Measurements from ENCODE around the gene DSG2. TPM values are rescaled to one million over a fixed set of nuclear protein-coding genes. Genes with fewer than 3 reads are reported as not detected.

DSG2 gene
- polyA plus RNA-seq, 3 donors = not detected

DNA sequence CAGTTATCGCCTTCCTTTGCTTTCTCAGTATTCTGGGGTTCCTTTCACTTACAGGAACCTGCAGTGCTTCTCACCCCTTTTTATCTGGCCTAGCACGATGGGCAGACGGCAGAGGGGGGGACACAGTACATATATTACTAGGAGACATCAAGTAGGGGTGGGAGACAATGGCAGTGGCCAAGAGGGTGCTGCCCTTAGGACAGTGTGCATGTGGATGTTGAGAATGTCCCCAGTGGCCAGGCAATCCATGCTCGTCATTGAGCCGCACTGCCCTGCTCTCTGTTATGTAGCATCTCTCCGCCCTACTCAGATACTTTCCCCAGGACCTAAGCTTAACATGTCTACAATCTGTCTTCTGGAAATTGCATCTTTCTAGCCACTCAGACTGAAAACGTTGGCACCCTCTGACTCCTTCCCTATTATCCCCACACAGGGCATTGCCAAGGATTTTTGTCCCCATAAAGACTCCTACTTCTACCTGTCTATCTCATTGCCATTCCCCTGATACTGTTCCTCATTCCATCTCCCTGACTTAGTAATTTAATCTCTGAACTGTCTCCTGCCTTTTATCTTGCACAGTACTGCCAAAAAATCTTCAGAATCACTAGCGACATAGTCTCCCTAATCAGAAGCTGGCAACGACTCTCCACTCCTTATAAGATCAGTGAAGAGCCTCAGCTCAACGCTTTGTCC lies 6.6 kb downstream of the DSG2 start:
- peaks cover 5 to 7% of the 10 kb centered on the region in 2 donors for H3K27me3 ChIP-seq (ENCODE audit: control insufficient read depth in 2 of 2, insufficient read depth in 2 of 2, low read length in 2 of 2)
- no peak overlapping the region for H3K4me3 ChIP-seq (replicated peaks in 1 of 3; ENCODE audit: low read depth in 2 of 3, low read length in 3 of 3)
- H3K27ac ChIP-seq (ENCODE audit: low read depth in 1 of 2, low read length in 2 of 2) = no peak overlapping the region
- H3K27me3 Mint-ChIP-seq (ENCODE audit: low read depth in 3 of 3) = peaks cover under 1 to 6% (median 2%) of the 10 kb centered on the region in 3 donors
- TF ChIP-seq, protein P1, sequence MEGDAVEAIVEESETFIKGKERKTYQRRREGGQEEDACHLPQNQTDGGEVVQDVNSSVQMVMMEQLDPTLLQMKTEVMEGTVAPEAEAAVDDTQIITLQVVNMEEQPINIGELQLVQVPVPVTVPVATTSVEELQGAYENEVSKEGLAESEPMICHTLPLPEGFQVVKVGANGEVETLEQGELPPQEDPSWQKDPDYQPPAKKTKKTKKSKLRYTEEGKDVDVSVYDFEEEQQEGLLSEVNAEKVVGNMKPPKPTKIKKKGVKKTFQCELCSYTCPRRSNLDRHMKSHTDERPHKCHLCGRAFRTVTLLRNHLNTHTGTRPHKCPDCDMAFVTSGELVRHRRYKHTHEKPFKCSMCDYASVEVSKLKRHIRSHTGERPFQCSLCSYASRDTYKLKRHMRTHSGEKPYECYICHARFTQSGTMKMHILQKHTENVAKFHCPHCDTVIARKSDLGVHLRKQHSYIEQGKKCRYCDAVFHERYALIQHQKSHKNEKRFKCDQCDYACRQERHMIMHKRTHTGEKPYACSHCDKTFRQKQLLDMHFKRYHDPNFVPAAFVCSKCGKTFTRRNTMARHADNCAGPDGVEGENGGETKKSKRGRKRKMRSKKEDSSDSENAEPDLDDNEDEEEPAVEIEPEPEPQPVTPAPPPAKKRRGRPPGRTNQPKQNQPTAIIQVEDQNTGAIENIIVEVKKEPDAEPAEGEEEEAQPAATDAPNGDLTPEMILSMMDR (IDR thresholded peaks at IDR 0.05) = no peak
- no peak for DNase-seq
- no peak overlapping the region for H3K27ac Mint-ChIP-seq
- no peaks in the 10 kb centered on the region for H3K36me3 Mint-ChIP-seq
- 55% methylated on average over 8 of the region's 10 CpGs for WGBS (ENCODE audit: insufficient coverage)
- intact Hi-C loops (cut with micrococcal nuclease) = no loop called here
- no peaks in the 10 kb centered on the region for H3K9me3 ChIP-seq (replicated peaks in 1 of 2; ENCODE audit: control insufficient read depth in 1 of 2, insufficient read depth in 1 of 2, low read length in 2 of 2)
- H3K79me2 ChIP-seq (ENCODE audit: insufficient read depth, low read length) = no peaks in the 10 kb centered on the region
- no peak overlapping the region for H3K4me3 Mint-ChIP-seq
- no peaks in the 10 kb centered on the region for H4K20me1 ChIP-seq (ENCODE audit: insufficient read depth, low read length)
- H3K9ac ChIP-seq (ENCODE audit: insufficient read depth, low read length, poor library complexity, severe bottlenecking) = no peak overlapping the region
- no peaks in the 10 kb centered on the region for H3K4me1 ChIP-seq (ENCODE audit: control insufficient read depth in 1 of 2, insufficient read depth in 2 of 2, low read length in 2 of 2)
- H2AFZ ChIP-seq (ENCODE audit: insufficient read depth, low read depth, low read length, poor library complexity, severe bottlenecking) = no peak overlapping the region
- H3K4me1 Mint-ChIP-seq = peaks cover 5% of the 10 kb centered on the region
- H3K4me2 ChIP-seq (replicated peaks; ENCODE audit: extremely low read depth, low read length, poor library complexity, severe bottlenecking) = no peak overlapping the region
- peaks cover 0 to 2% (median 0%) of the 10 kb centered on the region in 7 donors for H3K9me3 Mint-ChIP-seq
- H3K36me3 ChIP-seq (replicated peaks in 1 of 2; ENCODE audit: control insufficient read depth in 1 of 2, insufficient read depth in 2 of 2, low read length in 2 of 2) = no peaks in the 10 kb centered on the region

DNA sequence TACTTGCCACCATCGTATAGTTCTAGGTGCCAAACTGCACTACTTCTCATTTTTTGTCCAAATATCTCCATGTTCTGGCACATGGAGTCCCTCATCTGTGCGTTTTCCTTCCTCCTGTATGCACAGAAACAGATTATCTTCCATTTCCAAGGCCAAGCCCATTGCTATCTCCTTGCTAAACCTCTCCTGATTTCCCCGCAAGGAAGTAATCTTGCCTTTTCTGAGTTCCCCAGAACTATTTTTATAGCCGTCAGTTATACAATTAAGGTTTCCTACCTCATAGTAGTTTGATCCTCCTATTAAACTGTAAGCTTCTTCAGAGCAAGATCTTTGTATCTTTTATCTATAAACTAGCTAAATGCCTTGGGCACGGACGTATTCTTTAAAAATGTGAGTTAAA lies 7.2 kb downstream of the DSG2 start:
- no peaks in the 10 kb centered on the region for H3K79me2 ChIP-seq (ENCODE audit: insufficient read depth, low read length)
- H3K4me3 ChIP-seq (replicated peaks in 1 of 3; ENCODE audit: low read depth in 2 of 3, low read length in 3 of 3) = no peak overlapping the region
- peaks cover 4% of the 10 kb centered on the region for H3K4me1 Mint-ChIP-seq
- H3K4me3 Mint-ChIP-seq = no peak overlapping the region
- no peaks in the 10 kb centered on the region for H3K36me3 Mint-ChIP-seq
- intact Hi-C loops (cut with micrococcal nuclease) = no loop called here
- H3K36me3 ChIP-seq (replicated peaks in 1 of 2; ENCODE audit: control insufficient read depth in 1 of 2, insufficient read depth in 2 of 2, low read length in 2 of 2) = no peaks in the 10 kb centered on the region
- peaks cover 0 to 2% (median 0%) of the 10 kb centered on the region in 7 donors for H3K9me3 Mint-ChIP-seq
- DNase-seq = no peak
- H3K27ac Mint-ChIP-seq = no peak overlapping the region
- TF ChIP-seq, protein P1 (IDR thresholded peaks at IDR 0.05) = no peak
- no peaks in the 10 kb centered on the region for H3K4me1 ChIP-seq (ENCODE audit: control insufficient read depth in 1 of 2, insufficient read depth in 2 of 2, low read length in 2 of 2)
- H3K27ac ChIP-seq (ENCODE audit: low read depth in 1 of 2, low read length in 2 of 2) = no peak overlapping the region
- no peaks in the 10 kb centered on the region for H3K9me3 ChIP-seq (replicated peaks in 1 of 2; ENCODE audit: control insufficient read depth in 1 of 2, insufficient read depth in 1 of 2, low read length in 2 of 2)
- 0% methylated on average over 3 of the region's 6 CpGs for WGBS (ENCODE audit: insufficient coverage)
- H3K9ac ChIP-seq (ENCODE audit: insufficient read depth, low read length, poor library complexity, severe bottlenecking) = no peak overlapping the region
- no peak overlapping the region for H2AFZ ChIP-seq (ENCODE audit: insufficient read depth, low read depth, low read length, poor library complexity, severe bottlenecking)
- no peak overlapping the region for H3K4me2 ChIP-seq (replicated peaks; ENCODE audit: extremely low read depth, low read length, poor library complexity, severe bottlenecking)
- peaks cover under 1 to 2% of the 10 kb centered on the region in 2 donors for H3K27me3 ChIP-seq (ENCODE audit: control insufficient read depth in 2 of 2, insufficient read depth in 2 of 2, low read length in 2 of 2)
- H4K20me1 ChIP-seq (ENCODE audit: insufficient read depth, low read length) = no peaks in the 10 kb centered on the region
- peaks cover 0 to 3% (median 2%) of the 10 kb centered on the region in 3 donors for H3K27me3 Mint-ChIP-seq (ENCODE audit: low read depth in 3 of 3)

Data from CD14-positive monocyte (primary cell).